OCI-LY7 (cell line): ENCODE data around the gene AP3M1.

ENCODE experiments used
- EZH2phosphoT487 ChIP-seq: fragments of 200-600 bp; sonication (generic); IDR thresholded peaks from 2 replicates; pipeline ENCODE4 v1.6.1; 2018; ENCODE audit warnings: low read depth, borderline replicate concordance, mild to moderate bottlenecking, mixed run types, antibody characterized with exemption, low read length, moderate library complexity, mixed read lengths
- TF ChIP-seq, protein P1 (sequence below): fragments of 200-600 bp; sonication (generic); conservative IDR thresholded peaks from 2 replicates; pipeline ENCODE4 v1.5.1; 2014; ENCODE audit warnings: mild to moderate bottlenecking, antibody characterized with exemption, low read length, moderate library complexity, mixed read lengths

DNA sequence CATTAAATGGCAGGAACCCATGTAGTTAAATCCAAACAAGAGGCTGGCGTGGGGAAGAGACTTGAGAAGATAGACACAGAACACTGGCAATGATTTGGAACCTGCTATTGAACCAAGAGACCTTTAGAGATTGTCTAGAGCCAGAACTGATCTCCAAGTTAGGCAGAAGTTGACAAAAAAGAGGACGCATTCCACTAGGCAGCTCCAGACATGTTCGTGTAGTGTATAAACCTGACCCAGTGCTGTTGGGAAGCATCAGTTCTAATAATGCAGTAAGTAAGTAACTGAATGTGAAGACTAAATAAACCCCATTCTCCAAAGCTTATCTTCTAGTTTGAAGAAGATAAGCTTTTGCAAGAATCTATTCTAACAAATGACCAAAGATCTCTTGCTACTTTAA lies 50.8 kb downstream of the AP3M1 start:
- TF ChIP-seq, protein P1, sequence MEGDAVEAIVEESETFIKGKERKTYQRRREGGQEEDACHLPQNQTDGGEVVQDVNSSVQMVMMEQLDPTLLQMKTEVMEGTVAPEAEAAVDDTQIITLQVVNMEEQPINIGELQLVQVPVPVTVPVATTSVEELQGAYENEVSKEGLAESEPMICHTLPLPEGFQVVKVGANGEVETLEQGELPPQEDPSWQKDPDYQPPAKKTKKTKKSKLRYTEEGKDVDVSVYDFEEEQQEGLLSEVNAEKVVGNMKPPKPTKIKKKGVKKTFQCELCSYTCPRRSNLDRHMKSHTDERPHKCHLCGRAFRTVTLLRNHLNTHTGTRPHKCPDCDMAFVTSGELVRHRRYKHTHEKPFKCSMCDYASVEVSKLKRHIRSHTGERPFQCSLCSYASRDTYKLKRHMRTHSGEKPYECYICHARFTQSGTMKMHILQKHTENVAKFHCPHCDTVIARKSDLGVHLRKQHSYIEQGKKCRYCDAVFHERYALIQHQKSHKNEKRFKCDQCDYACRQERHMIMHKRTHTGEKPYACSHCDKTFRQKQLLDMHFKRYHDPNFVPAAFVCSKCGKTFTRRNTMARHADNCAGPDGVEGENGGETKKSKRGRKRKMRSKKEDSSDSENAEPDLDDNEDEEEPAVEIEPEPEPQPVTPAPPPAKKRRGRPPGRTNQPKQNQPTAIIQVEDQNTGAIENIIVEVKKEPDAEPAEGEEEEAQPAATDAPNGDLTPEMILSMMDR = no peak
- no peak for TF ChIP-seq EZH2phosphoT487
